Measurements from ENCODE around the gene UST.

DNA sequence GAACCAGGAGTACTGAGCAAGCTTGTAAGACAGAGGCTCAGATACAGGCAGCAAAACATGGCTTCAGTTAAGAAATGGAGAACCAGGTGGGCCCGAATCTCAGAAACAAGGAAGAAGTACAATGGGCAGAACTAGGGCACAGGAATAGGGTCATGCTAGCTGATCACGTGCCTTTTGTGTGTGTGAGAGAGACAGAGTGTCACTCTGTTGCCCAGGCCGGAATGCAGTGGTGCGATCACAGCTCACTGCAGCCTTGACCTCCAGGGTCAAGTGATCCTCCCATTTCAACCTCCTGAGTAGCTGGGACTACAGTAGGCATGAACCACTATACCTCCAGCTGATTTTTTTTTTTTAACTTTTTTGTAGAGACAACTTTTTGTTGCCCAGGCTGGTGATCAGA lies 257.8 kb downstream of the UST start:
- TF ChIP-seq, protein P1, sequence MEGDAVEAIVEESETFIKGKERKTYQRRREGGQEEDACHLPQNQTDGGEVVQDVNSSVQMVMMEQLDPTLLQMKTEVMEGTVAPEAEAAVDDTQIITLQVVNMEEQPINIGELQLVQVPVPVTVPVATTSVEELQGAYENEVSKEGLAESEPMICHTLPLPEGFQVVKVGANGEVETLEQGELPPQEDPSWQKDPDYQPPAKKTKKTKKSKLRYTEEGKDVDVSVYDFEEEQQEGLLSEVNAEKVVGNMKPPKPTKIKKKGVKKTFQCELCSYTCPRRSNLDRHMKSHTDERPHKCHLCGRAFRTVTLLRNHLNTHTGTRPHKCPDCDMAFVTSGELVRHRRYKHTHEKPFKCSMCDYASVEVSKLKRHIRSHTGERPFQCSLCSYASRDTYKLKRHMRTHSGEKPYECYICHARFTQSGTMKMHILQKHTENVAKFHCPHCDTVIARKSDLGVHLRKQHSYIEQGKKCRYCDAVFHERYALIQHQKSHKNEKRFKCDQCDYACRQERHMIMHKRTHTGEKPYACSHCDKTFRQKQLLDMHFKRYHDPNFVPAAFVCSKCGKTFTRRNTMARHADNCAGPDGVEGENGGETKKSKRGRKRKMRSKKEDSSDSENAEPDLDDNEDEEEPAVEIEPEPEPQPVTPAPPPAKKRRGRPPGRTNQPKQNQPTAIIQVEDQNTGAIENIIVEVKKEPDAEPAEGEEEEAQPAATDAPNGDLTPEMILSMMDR (optimal IDR thresholded peaks at IDR 0.05 in 1 of 3, IDR thresholded peaks at IDR 0.05 in 1 of 3, conservative IDR thresholded peaks at IDR 0.05 in 1 of 3; ENCODE audit: extremely low read depth in 1 of 3, insufficient read depth in 2 of 3, low read length in 3 of 3), result no peak
- TF ChIP-seq EZH2 (IDR thresholded peaks at IDR 0.05; ENCODE audit: low read length), result no peak
